ENCODE measurements around the gene OR5AU1.

DNA sequence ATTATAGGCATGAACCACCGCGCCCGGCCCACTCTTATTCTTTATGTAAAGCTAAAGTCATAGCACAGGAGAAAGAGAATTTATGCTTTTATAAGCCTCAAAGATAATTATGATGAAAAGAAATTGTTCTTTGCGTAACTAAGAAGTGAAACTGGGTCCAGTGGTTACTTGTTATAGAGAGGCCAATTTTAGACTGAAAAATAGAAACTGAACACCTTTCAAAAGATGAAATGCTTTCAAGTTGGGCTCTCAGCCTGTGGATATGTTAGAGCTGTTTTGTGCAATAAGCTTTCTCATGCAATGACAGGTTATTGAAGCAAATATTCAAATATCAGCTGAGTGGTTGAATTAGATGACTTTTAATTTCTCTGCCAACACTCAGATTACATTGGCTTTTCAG lies 47.1 kb downstream of the OR5AU1 start:
- TF ChIP-seq, protein P1, sequence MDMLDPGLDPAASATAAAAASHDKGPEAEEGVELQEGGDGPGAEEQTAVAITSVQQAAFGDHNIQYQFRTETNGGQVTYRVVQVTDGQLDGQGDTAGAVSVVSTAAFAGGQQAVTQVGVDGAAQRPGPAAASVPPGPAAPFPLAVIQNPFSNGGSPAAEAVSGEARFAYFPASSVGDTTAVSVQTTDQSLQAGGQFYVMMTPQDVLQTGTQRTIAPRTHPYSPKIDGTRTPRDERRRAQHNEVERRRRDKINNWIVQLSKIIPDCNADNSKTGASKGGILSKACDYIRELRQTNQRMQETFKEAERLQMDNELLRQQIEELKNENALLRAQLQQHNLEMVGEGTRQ (IDR thresholded peaks at IDR 0.05; ENCODE audit: borderline replicate concordance, low read depth, low read length): no peak
- TF ChIP-seq RXRA (IDR thresholded peaks at IDR 0.05; ENCODE audit: borderline replicate concordance, low read depth): no peak
- TF ChIP-seq, protein P2, sequence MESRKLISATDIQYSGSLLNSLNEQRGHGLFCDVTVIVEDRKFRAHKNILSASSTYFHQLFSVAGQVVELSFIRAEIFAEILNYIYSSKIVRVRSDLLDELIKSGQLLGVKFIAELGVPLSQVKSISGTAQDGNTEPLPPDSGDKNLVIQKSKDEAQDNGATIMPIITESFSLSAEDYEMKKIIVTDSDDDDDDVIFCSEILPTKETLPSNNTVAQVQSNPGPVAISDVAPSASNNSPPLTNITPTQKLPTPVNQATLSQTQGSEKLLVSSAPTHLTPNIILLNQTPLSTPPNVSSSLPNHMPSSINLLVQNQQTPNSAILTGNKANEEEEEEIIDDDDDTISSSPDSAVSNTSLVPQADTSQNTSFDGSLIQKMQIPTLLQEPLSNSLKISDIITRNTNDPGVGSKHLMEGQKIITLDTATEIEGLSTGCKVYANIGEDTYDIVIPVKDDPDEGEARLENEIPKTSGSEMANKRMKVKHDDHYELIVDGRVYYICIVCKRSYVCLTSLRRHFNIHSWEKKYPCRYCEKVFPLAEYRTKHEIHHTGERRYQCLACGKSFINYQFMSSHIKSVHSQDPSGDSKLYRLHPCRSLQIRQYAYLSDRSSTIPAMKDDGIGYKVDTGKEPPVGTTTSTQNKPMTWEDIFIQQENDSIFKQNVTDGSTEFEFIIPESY (IDR thresholded peaks at IDR 0.05; ENCODE audit: borderline replicate concordance, low read depth): no peak
- TF ChIP-seq RAD21 (IDR thresholded peaks at IDR 0.05; ENCODE audit: low read length): no peak
- no peak for TF ChIP-seq NRF1 (IDR thresholded peaks at IDR 0.05; ENCODE audit: low read depth, low read length)
- TF ChIP-seq RFX5 (IDR thresholded peaks at IDR 0.05; ENCODE audit: low read length): no peak
- TF ChIP-seq, protein P3, sequence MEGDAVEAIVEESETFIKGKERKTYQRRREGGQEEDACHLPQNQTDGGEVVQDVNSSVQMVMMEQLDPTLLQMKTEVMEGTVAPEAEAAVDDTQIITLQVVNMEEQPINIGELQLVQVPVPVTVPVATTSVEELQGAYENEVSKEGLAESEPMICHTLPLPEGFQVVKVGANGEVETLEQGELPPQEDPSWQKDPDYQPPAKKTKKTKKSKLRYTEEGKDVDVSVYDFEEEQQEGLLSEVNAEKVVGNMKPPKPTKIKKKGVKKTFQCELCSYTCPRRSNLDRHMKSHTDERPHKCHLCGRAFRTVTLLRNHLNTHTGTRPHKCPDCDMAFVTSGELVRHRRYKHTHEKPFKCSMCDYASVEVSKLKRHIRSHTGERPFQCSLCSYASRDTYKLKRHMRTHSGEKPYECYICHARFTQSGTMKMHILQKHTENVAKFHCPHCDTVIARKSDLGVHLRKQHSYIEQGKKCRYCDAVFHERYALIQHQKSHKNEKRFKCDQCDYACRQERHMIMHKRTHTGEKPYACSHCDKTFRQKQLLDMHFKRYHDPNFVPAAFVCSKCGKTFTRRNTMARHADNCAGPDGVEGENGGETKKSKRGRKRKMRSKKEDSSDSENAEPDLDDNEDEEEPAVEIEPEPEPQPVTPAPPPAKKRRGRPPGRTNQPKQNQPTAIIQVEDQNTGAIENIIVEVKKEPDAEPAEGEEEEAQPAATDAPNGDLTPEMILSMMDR (IDR thresholded peaks at IDR 0.05): no peak
- TF ChIP-seq, protein P4, sequence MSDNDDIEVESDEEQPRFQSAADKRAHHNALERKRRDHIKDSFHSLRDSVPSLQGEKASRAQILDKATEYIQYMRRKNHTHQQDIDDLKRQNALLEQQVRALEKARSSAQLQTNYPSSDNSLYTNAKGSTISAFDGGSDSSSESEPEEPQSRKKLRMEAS (IDR thresholded peaks at IDR 0.05; ENCODE audit: low read depth): no peak

Data from SK-N-SH (cell line).